Measurements from ENCODE around the gene IL1RL1. TPM values are rescaled to one million over a fixed set of nuclear protein-coding genes. Genes with fewer than 3 reads are reported as not detected.
A peak's percentile ranks its signal among the peaks of the same experiment; 100 is the strongest.

The IL1RL1 gene
- total RNA-seq, 1 experiment from 2014 or later: 10.0 TPM

GRCh38 chr2:102303589-102303988, 7.8 kb upstream of the IL1RL1 start:
- BruUV-seq (replicated peaks): no TSS peak
- ChIA-PET CTCF (interaction anchor here (0.6 to 1.2 kb wide), 2 partner anchors 41 to 63 kb away, joined by 3 read pairs; no protein-coding TSS in a partner anchor), POLR2A (interaction anchor here (1.2 kb wide), 1 partner anchor 15 kb away, joined by 3 read pairs; no protein-coding TSS in a partner anchor)
- no peaks in the 10 kb centered on the region for H3K9me3 Mint-ChIP-seq (ENCODE audit: unreplicated experiment)
- H3K36me3 Mint-ChIP-seq (ENCODE audit: insufficient read depth, unreplicated experiment): no peaks in the 10 kb centered on the region
- intact Hi-C loops (cut with micrococcal nuclease): no loop called here
- no peak for DNase-seq (ENCODE audit: unreplicated experiment)
- no peak overlapping the region for H3K27ac Mint-ChIP-seq (ENCODE audit: low read depth, unreplicated experiment)
- no peak overlapping the region for H3K4me3 Mint-ChIP-seq (ENCODE audit: unreplicated experiment)
- peaks cover 22% of the 10 kb centered on the region for H3K4me1 Mint-ChIP-seq (ENCODE audit: insufficient read depth, unreplicated experiment)
- TF ChIP-seq CTCF (IDR thresholded peaks at IDR 0.05; ENCODE audit: unreplicated experiment): no peak
- no peaks in the 10 kb centered on the region for H3K27me3 Mint-ChIP-seq (ENCODE audit: insufficient read depth, unreplicated experiment)

- peak; percentile 49 for DNase-seq (ENCODE audit: unreplicated experiment)
- Mint-ChIP-seq H3K36me3 (ENCODE audit: insufficient read depth, unreplicated experiment) (no peaks in the 10 kb centered on the region), H3K27ac (ENCODE audit: low read depth, unreplicated experiment) (peak overlapping the region; percentile 2), H3K27me3 (ENCODE audit: insufficient read depth, unreplicated experiment) (no peaks in the 10 kb centered on the region), H3K9me3 (ENCODE audit: unreplicated experiment) (no peaks in the 10 kb centered on the region), H3K4me3 (ENCODE audit: unreplicated experiment) (no peak overlapping the region), H3K4me1 (ENCODE audit: insufficient read depth, unreplicated experiment) (peaks cover 22% of the 10 kb centered on the region)
- BruUV-seq (replicated peaks): no TSS peak
- ChIA-PET CTCF (interaction anchor here (1.2 kb wide), 1 partner anchor 64 kb away, joined by 3 read pairs; no protein-coding TSS in a partner anchor), POLR2A (interaction anchor here (0.7 to 1.2 kb wide), 3 partner anchors 9 to 44 kb away, joined by 3 to 5 read pairs (median 3); no protein-coding TSS in a partner anchor)
- intact Hi-C loops (cut with micrococcal nuclease): no loop called here
- TF ChIP-seq CTCF (IDR thresholded peaks at IDR 0.05; ENCODE audit: unreplicated experiment): no peak
These were observed 7.1 kb upstream of the IL1RL1 start for GRCh38 chr2:102304268-102304667.

GRCh38 chr2:102304711-102305611, 6.4 kb upstream of the IL1RL1 start:
- Mint-ChIP-seq H3K27me3 (ENCODE audit: insufficient read depth, unreplicated experiment) (no peaks in the 10 kb centered on the region), H3K4me3 (ENCODE audit: unreplicated experiment) (no peak overlapping the region), H3K4me1 (ENCODE audit: insufficient read depth, unreplicated experiment) (peaks cover 22% of the 10 kb centered on the region), H3K9me3 (ENCODE audit: unreplicated experiment) (no peaks in the 10 kb centered on the region), H3K36me3 (ENCODE audit: insufficient read depth, unreplicated experiment) (no peaks in the 10 kb centered on the region), H3K27ac (ENCODE audit: low read depth, unreplicated experiment) (peak overlapping the region; percentile 2)
- DNase-seq (ENCODE audit: unreplicated experiment): no peak
- no TSS peak for BruUV-seq (replicated peaks)
- ChIA-PET CTCF (interaction anchor here (1.2 kb wide), 1 partner anchor 65 kb away, joined by 3 read pairs; no protein-coding TSS in a partner anchor), POLR2A (interaction anchor here (0.7 kb wide), 2 partner anchors 10 to 43 kb away, joined by 3 to 5 read pairs; no protein-coding TSS in a partner anchor)
- no peak for TF ChIP-seq CTCF (IDR thresholded peaks at IDR 0.05; ENCODE audit: unreplicated experiment)
- intact Hi-C loops (cut with micrococcal nuclease): no loop called here

GRCh38 chr2:102306125-102306524, 5.2 kb upstream of the IL1RL1 start:
- H3K27me3 Mint-ChIP-seq (ENCODE audit: insufficient read depth, unreplicated experiment): no peaks in the 10 kb centered on the region
- no peaks in the 10 kb centered on the region for H3K9me3 Mint-ChIP-seq (ENCODE audit: unreplicated experiment)
- H3K4me3 Mint-ChIP-seq (ENCODE audit: unreplicated experiment): no peak overlapping the region

More at GRCh38 chr2:102306125-102306524, 5.2 kb upstream of the IL1RL1 start:
- no TSS peak for BruUV-seq (replicated peaks)
- no peak for TF ChIP-seq CTCF (IDR thresholded peaks at IDR 0.05; ENCODE audit: unreplicated experiment)
- CTCF ChIA-PET: no interaction called here
- POLR2A ChIA-PET: interaction anchor here (0.9 kb wide), 1 partner anchor 90 kb away, joined by 3 read pairs; no protein-coding TSS in a partner anchor
- intact Hi-C loops (cut with micrococcal nuclease): no loop called here
- H3K27ac Mint-ChIP-seq (ENCODE audit: low read depth, unreplicated experiment): no peak overlapping the region
- DNase-seq (ENCODE audit: unreplicated experiment): no peak
- H3K36me3 Mint-ChIP-seq (ENCODE audit: insufficient read depth, unreplicated experiment): no peaks in the 10 kb centered on the region
- peaks cover 22% of the 10 kb centered on the region for H3K4me1 Mint-ChIP-seq (ENCODE audit: insufficient read depth, unreplicated experiment)

All from MCF 10A (cell line).